ENCODE data around the gene RRP9.

- TF ChIP-seq, protein P1, sequence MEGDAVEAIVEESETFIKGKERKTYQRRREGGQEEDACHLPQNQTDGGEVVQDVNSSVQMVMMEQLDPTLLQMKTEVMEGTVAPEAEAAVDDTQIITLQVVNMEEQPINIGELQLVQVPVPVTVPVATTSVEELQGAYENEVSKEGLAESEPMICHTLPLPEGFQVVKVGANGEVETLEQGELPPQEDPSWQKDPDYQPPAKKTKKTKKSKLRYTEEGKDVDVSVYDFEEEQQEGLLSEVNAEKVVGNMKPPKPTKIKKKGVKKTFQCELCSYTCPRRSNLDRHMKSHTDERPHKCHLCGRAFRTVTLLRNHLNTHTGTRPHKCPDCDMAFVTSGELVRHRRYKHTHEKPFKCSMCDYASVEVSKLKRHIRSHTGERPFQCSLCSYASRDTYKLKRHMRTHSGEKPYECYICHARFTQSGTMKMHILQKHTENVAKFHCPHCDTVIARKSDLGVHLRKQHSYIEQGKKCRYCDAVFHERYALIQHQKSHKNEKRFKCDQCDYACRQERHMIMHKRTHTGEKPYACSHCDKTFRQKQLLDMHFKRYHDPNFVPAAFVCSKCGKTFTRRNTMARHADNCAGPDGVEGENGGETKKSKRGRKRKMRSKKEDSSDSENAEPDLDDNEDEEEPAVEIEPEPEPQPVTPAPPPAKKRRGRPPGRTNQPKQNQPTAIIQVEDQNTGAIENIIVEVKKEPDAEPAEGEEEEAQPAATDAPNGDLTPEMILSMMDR (IDR thresholded peaks at IDR 0.05) = no peak
- TF ChIP-seq EP300 (IDR thresholded peaks at IDR 0.05; ENCODE audit: low read depth) = no peak
- TF ChIP-seq POLR2A (IDR thresholded peaks at IDR 0.05) = no peak
- TF ChIP-seq POLR2AphosphoS5 (IDR thresholded peaks at IDR 0.05) = no peak
Observed at GRCh38 chr3:51891242-51892039, 50.3 kb downstream of the RRP9 start.
